Lung (tissue), 13 donors: Measurements from ENCODE around the gene CHSY3. TPM values are rescaled to one million over a fixed set of nuclear protein-coding genes. Genes with fewer than 3 reads are reported as not detected.

Experiments used
- ATAC-seq: fragments of 200-7000 bp; cut with Tn5 transposase; one replicate; pipeline ENCODE4 v1.9.1; 2020; ENCODE audit warnings: moderate number of reproducible peaks; ENCODE audit not compliant: insufficient read depth, low FRiP score
- DNase-seq, 3 donors: peaks; one replicate each; pipeline ENCODE4 v3.0.0-alpha.2; 2013 to 2017
- H3K27ac ChIP-seq, 2 donors: one replicate each; pipeline ENCODE4 v1.5.1; 2013; ENCODE audit warnings: mild to moderate bottlenecking in 2 of 2, moderate library complexity in 2 of 2, control low read depth in 1 of 2, inconsistent platforms in 1 of 2, low read depth in 1 of 2, low read length in 1 of 2
- H3K27me3 ChIP-seq, 3 donors: one replicate each; pipeline ENCODE4 v1.5.1; 2013; ENCODE audit warnings: low read length in 2 of 3; ENCODE audit not compliant: control insufficient read depth in 3 of 3, insufficient read depth in 3 of 3
- H3K36me3 ChIP-seq, 4 donors: one replicate each; pipeline ENCODE4 v1.5.1; 2013; ENCODE audit warnings: low read length in 4 of 4, mild to moderate bottlenecking in 1 of 4, moderate library complexity in 1 of 4; ENCODE audit not compliant: control insufficient read depth in 4 of 4, insufficient read depth in 4 of 4
- H3K4me1 ChIP-seq, 5 donors: one replicate each; pipeline ENCODE4 v1.5.1; 2013; ENCODE audit warnings: low read length in 5 of 5, mild to moderate bottlenecking in 2 of 5, moderate library complexity in 1 of 5; ENCODE audit not compliant: control insufficient read depth in 5 of 5, insufficient read depth in 5 of 5
- H3K4me3 ChIP-seq: one replicate; pipeline ENCODE4 v1.5.1; 2013; ENCODE audit warnings: mild to moderate bottlenecking, control low read depth, moderate library complexity
- H3K9ac ChIP-seq, 2 donors: one replicate each; pipeline ENCODE4 v1.5.1; 2013; ENCODE audit warnings: low read length in 2 of 2, control low read depth in 1 of 2; ENCODE audit not compliant: insufficient read depth in 1 of 2
- H3K9me3 ChIP-seq, 4 donors: one replicate each; pipeline ENCODE4 v1.5.1; 2013; ENCODE audit warnings: low read length in 3 of 4, mild to moderate bottlenecking in 1 of 4, moderate library complexity in 1 of 4; ENCODE audit not compliant: control insufficient read depth in 4 of 4, insufficient read depth in 3 of 4
- WGBS, 2 donors: extraction: QIAGEN DNeasy Blood & Tissue Kit; methylation state at CpG; one replicate each; pipeline ENCODE4 v1.1.7; 2013; 5-methylcytosine and 5-hydroxymethylcytosine counted together
- polyA plus RNA-seq, 2 donors: library from polyadenylated mRNA; stranded (reverse); fragments of 200-250 nt; gene quantifications; one replicate each; pipeline ENCODE4 v1.2.1, GENCODE V29; 2013
- small RNA-seq: library from RNA; depleted of rRNA; stranded (forward); fragments of <200 nt; gene quantifications from one replicate; pipeline ENCODE3, GENCODE V24; 2014; ENCODE audit warnings: low replicate concordance
- total RNA-seq, 2 donors: library from RNA; depleted of rRNA in 1 of 2; stranded (reverse); fragments of >200 nt in 1 of 2; gene quantifications; one replicate each; pipeline ENCODE4 v1.2.1, GENCODE V29; 2014 to 2021
- TF ChIP-seq, protein P1 (sequence below): IDR thresholded peaks from 2 replicates; pipeline ENCODE4 v1.5.1; 2012; ENCODE audit warnings: mild to moderate bottlenecking; ENCODE audit errors: control extremely low read depth, extremely low read depth
- donor health status: control.
- donor health status: control.
- donor health status: Bipolar disorder and iron deficiency.
- donor health status: healthy.
- donor health status: DM: yes; HTN: yes; CAD: no.

CHSY3 gene
- total and polyA plus RNA-seq, 4 donors: 0.41 to 6.7 (median 3.0) TPM

DNA sequence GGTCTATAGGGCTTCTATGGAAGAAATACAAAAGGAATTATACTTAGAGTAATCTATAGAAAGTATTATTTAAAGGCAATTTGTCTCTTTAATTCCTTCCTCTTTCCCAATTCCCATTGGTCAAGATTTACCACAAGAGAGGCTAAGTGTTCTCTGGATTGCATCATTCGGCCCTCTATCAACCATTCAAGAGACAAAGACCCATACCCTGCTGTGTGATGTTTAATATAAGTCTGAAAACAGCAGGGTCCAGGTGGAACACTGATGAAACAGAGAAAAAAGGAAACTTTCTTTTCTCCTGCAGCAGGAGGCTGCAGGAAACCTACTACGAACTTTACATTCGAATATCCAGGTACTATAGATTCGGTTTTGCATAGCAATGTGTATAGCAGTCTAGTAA lies 323.4 kb downstream of the CHSY3 start:
- TF ChIP-seq, protein P1, sequence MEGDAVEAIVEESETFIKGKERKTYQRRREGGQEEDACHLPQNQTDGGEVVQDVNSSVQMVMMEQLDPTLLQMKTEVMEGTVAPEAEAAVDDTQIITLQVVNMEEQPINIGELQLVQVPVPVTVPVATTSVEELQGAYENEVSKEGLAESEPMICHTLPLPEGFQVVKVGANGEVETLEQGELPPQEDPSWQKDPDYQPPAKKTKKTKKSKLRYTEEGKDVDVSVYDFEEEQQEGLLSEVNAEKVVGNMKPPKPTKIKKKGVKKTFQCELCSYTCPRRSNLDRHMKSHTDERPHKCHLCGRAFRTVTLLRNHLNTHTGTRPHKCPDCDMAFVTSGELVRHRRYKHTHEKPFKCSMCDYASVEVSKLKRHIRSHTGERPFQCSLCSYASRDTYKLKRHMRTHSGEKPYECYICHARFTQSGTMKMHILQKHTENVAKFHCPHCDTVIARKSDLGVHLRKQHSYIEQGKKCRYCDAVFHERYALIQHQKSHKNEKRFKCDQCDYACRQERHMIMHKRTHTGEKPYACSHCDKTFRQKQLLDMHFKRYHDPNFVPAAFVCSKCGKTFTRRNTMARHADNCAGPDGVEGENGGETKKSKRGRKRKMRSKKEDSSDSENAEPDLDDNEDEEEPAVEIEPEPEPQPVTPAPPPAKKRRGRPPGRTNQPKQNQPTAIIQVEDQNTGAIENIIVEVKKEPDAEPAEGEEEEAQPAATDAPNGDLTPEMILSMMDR: no peak
- no peak for DNase-seq
- no peaks in the 10 kb centered on the region for H3K4me1 ChIP-seq
- H3K9me3 ChIP-seq: no peaks in the 10 kb centered on the region
- no peak for ATAC-seq
- no peak overlapping the region for H3K27ac ChIP-seq
- no peaks in the 10 kb centered on the region for H3K27me3 ChIP-seq
- H3K4me3 ChIP-seq: no peak overlapping the region
- H3K9ac ChIP-seq: no peak overlapping the region
- 89 to 91% methylated on average over 4 of the region's 4 CpGs for WGBS, 2 donors
- H3K36me3 ChIP-seq: no peaks in the 10 kb centered on the region

DNA sequence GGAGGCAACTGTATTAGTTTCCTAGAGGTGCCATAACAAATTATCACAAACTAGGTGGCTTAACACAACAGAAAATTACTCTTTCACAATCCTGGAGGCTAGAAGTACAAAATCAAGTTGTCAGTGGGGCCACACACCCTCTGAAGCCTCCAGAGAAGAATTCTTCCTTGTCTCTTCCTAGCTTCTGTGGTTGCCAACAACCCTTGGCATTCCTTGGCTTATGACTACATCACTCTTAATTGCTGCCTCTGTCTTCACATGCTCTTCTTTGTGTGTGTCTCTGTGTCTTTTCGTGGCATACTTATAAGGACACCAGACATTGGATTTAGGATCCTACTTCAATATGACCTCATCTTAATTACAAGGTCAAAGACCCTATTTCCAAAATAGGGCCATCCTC lies 327.5 kb downstream of the CHSY3 start:
- no peak overlapping the region for H3K4me3 ChIP-seq
- no peaks in the 10 kb centered on the region for H3K9me3 ChIP-seq
- no peaks in the 10 kb centered on the region for H3K36me3 ChIP-seq
- no peaks in the 10 kb centered on the region for H3K27me3 ChIP-seq
- ATAC-seq: no peak
- no peak for DNase-seq
- TF ChIP-seq, protein P1: no peak
- H3K9ac ChIP-seq: no peak overlapping the region
- H3K4me1 ChIP-seq: no peaks in the 10 kb centered on the region
- H3K27ac ChIP-seq: no peak overlapping the region
- 81 to 100% methylated on average over 1 of the region's 1 CpG for WGBS, 2 donors

DNA sequence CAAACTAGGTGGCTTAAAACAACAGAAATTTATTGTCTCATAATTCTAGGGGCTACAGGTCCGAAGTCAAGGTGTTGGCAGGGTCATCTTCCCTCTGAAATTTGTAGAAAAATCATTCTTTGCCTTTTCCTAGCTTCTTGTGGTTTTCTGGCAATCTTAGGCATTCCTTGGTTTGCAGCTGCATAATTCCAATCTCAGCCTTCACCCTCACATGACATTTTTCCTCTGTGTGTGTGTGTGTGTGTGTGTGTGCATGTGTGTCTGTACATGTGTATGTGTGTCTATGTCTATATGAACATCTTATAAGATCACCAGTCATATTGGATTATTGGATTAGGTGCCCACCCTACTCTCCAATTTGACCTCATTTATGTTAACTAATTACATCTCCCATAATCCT lies 330.6 kb downstream of the CHSY3 start:
- no peak overlapping the region for H3K9ac ChIP-seq
- 79 to 84% methylated on average over 1 of the region's 1 CpG for WGBS, 2 donors
- ATAC-seq: no peak

More for the DNA sequence above, 330.6 kb downstream of the CHSY3 start:
- Histone ChIP-seq H3K4me3 (no peak overlapping the region), H3K36me3 (no peaks in the 10 kb centered on the region), H3K4me1 (no peaks in the 10 kb centered on the region), H3K27ac (no peak overlapping the region), H3K27me3 (no peaks in the 10 kb centered on the region), H3K9me3 (no peaks in the 10 kb centered on the region)
- TF ChIP-seq, protein P1: no peak
- DNase-seq: no peak

Small RNA genes lying within 50 kb of the gene (small RNA-seq; reads per million reads assigned to genes)
- gene RNA5SP191 (not detected), gene RNU6ATAC10P (not detected)

Other genes with a start within 250 kb of the CHSY3 start
- under 1 TPM in 1 of 2 donors, not detected in 1; 0.09 TPM for gene MINAR2, start 156.4 kb upstream of the CHSY3 start, total RNA-seq
- gene MINAR2, start 156.4 kb upstream of the CHSY3 start, polyA plus RNA-seq: not detected